IMR-90 (cell line): ENCODE data around the gene CPLX3. TPM values are rescaled to one million over a fixed set of nuclear protein-coding genes. Genes with fewer than 3 reads are reported as not detected.

Experiments used
- ATAC-seq: fragments of 200-7000 bp; cut with Tn5 transposase; 2 replicates; pipeline ENCODE4 v1.9.1; 2020; ENCODE audit warnings: low read depth, mild to moderate bottlenecking, moderate library complexity
- BruUV-seq: library from RNA; stranded (reverse); fragments of 400-500 nt; replicated peaks from 2 replicates; lab custom pipeline; 2021; lab: Mats Ljungman, UMichigan
- CTCF ChIA-PET: fragments of 300-600 bp; formaldehyde crosslinking; extraction: SDS; loops from one replicate; lab custom pipeline; 2021; ENCODE audit warnings: antibody characterized with exemption; lab: Yijun Ruan, JAX
- POLR2A ChIA-PET: fragments of 300-600 bp; sonication (Branson Sonifier 250); formaldehyde crosslinking; loops from one replicate; lab custom pipeline; 2022; ENCODE audit warnings: antibody characterized with exemption; ENCODE audit not compliant: unreplicated experiment; lab: Charles Lee
- DNase-seq: peaks from one replicate; pipeline ENCODE4 v3.0.0; 2013
- H2AFZ ChIP-seq: replicated peaks from 2 replicates; pipeline ENCODE3; 2013; ENCODE audit warnings: low read length, mild to moderate bottlenecking; ENCODE audit not compliant: poor library complexity
- H2AK5ac ChIP-seq: 2 replicates; pipeline ENCODE4 v1.6.1; 2013; ENCODE audit warnings: low read depth, low read length, inconsistent platforms
- H2AK9ac ChIP-seq: replicated peaks from 2 replicates; pipeline ENCODE3; 2013; ENCODE audit warnings: mild to moderate bottlenecking, low read depth, low read length, moderate library complexity; ENCODE audit not compliant: poor library complexity
- H2BK120ac ChIP-seq: 2 replicates; pipeline ENCODE4 v1.6.1; 2013; ENCODE audit warnings: low read depth, low read length, inconsistent platforms
- H2BK15ac ChIP-seq: 3 replicates; pipeline ENCODE4 v1.6.1; 2013; ENCODE audit warnings: low read depth, low read length, inconsistent platforms
- H2BK20ac ChIP-seq: 2 replicates; pipeline ENCODE4 v1.6.1; 2013; ENCODE audit warnings: low read depth, mild to moderate bottlenecking, inconsistent platforms, low read length, moderate library complexity
- H2BK5ac ChIP-seq: 2 replicates; pipeline ENCODE4 v1.6.1; 2013; ENCODE audit warnings: mild to moderate bottlenecking, low read depth, low read length, inconsistent platforms; ENCODE audit not compliant: poor library complexity, severe bottlenecking
- H3K14ac ChIP-seq: replicated peaks from 2 replicates; pipeline ENCODE4 v1.6.1; 2013; ENCODE audit warnings: low read depth, low read length, inconsistent platforms
- H3K18ac ChIP-seq: 2 replicates; pipeline ENCODE4 v1.6.1; 2013; ENCODE audit warnings: low read depth, low read length, control low read depth
- H3K23ac ChIP-seq: 2 replicates; pipeline ENCODE4 v1.6.1; 2013; ENCODE audit warnings: low read depth, low read length, inconsistent platforms
- H3K27ac ChIP-seq: 2 replicates; pipeline ENCODE4 v1.5.1; 2013; ENCODE audit warnings: mild to moderate bottlenecking, control low read depth, low read length; ENCODE audit not compliant: insufficient read depth
- H3K27me3 ChIP-seq: 2 replicates; pipeline ENCODE4 v1.6.1; 2013; ENCODE audit warnings: low read length; ENCODE audit not compliant: control insufficient read depth, insufficient read depth
- H3K36me3 ChIP-seq: 2 replicates; pipeline ENCODE4 v1.6.1; 2013; ENCODE audit warnings: low read length, mixed read lengths; ENCODE audit not compliant: control insufficient read depth, insufficient read depth
- H3K4ac ChIP-seq: 2 replicates; pipeline ENCODE4 v1.6.1; 2013; ENCODE audit warnings: low read depth, low read length, inconsistent platforms
- H3K4me1 ChIP-seq: 2 replicates; pipeline ENCODE4 v1.6.1; 2013; ENCODE audit warnings: low read length, mixed read lengths; ENCODE audit not compliant: control insufficient read depth, insufficient read depth
- H3K4me2 ChIP-seq: 2 replicates; pipeline ENCODE4 v1.6.1; 2013; ENCODE audit warnings: low read depth, mild to moderate bottlenecking, control low read depth, low read length, moderate library complexity
- H3K4me3 ChIP-seq: 2 replicates; pipeline ENCODE4 v1.5.1; 2013; ENCODE audit warnings: low read depth, mild to moderate bottlenecking, control low read depth, low read length, moderate library complexity; ENCODE audit not compliant: insufficient read depth
- H3K56ac ChIP-seq: 2 replicates; pipeline ENCODE4 v1.6.1; 2013; ENCODE audit warnings: low read length, inconsistent platforms; ENCODE audit not compliant: insufficient read depth; ENCODE audit errors: extremely low read depth
- H3K79me1 ChIP-seq, 2 experiments: 2 replicates each; pipeline ENCODE4 v1.6.1; 2013; ENCODE audit warnings: low read length in 2 of 2, inconsistent platforms in 1 of 2, low read depth in 1 of 2
- H3K9ac ChIP-seq: 2 replicates; pipeline ENCODE4 v1.6.1; 2013; ENCODE audit warnings: low read depth, low read length, control low read depth
- H3K9me1 ChIP-seq: 2 replicates; pipeline ENCODE4 v1.6.1; 2013; ENCODE audit warnings: low read length, inconsistent platforms; ENCODE audit not compliant: insufficient read depth
- H3K9me3 ChIP-seq: 2 replicates; pipeline ENCODE4 v1.6.1; 2013; ENCODE audit warnings: low read length; ENCODE audit not compliant: control insufficient read depth, insufficient read depth
- H4K20me1 ChIP-seq: 2 replicates; pipeline ENCODE4 v1.6.1; 2013; ENCODE audit warnings: low read length, inconsistent platforms; ENCODE audit not compliant: insufficient read depth
- H4K5ac ChIP-seq: 2 replicates; pipeline ENCODE4 v1.6.1; 2013; ENCODE audit warnings: mild to moderate bottlenecking, low read depth, low read length, control low read depth
- H4K8ac ChIP-seq, 2 experiments: 2 replicates each; pipeline ENCODE4 v1.6.1; 2013; ENCODE audit warnings: low read depth in 2 of 2, low read length in 2 of 2, control low read depth in 1 of 2, inconsistent platforms in 1 of 2
- H4K91ac ChIP-seq: 2 replicates; pipeline ENCODE4 v1.6.1; 2013; ENCODE audit warnings: low read depth, low read length, inconsistent platforms; ENCODE audit not compliant: insufficient read depth
- BHLHE40 ChIP-seq: fragments of 150-350 bp; IDR thresholded peaks from 2 replicates; pipeline ENCODE4 v1.6.1; 2016; ENCODE audit warnings: mild to moderate bottlenecking, low read depth, low read length
- CHD1 ChIP-seq: IDR thresholded peaks from 2 replicates; pipeline ENCODE4 v1.6.1; 2012; ENCODE audit warnings: low read depth, low read length, improper control_type of control experiment
- MAFK ChIP-seq: IDR thresholded peaks from 2 replicates; pipeline ENCODE4 v1.6.1; 2012; ENCODE audit warnings: low read depth, low read length, improper control_type of control experiment
- MAZ ChIP-seq: IDR thresholded peaks from 2 replicates; pipeline ENCODE4 v1.6.1; 2012; ENCODE audit warnings: low read depth, mild to moderate bottlenecking, low read length, improper control_type of control experiment, moderate library complexity, borderline replicate concordance
- MXI1 ChIP-seq: IDR thresholded peaks from 2 replicates; pipeline ENCODE4 v1.6.1; 2012; ENCODE audit warnings: low read depth, mild to moderate bottlenecking, low read length, moderate library complexity, borderline replicate concordance
- POLR2A ChIP-seq: IDR thresholded peaks from 2 replicates; pipeline ENCODE4 v1.6.1; 2012; ENCODE audit warnings: mild to moderate bottlenecking, low read depth, low read length
- RCOR1 ChIP-seq: IDR thresholded peaks from 2 replicates; pipeline ENCODE4 v1.6.1; 2012; ENCODE audit warnings: mild to moderate bottlenecking, low read length, improper control_type of control experiment; ENCODE audit not compliant: insufficient replicate concordance
- WGBS, 2 experiments: methylation state at CpG; one replicate each; pipeline versions ENCODE4 v1.1.5 to v1.1.7; 2013; ENCODE audit warnings: missing lambda C conversion rate in 2 of 2; ENCODE audit not compliant: insufficient read length in 1 of 2; ENCODE audit errors: extremely low coverage in 2 of 2; 5-methylcytosine and 5-hydroxymethylcytosine counted together
- dilution Hi-C: fragments of 300-500 bp; cut with HindIII; formaldehyde crosslinking; loops from one replicate; pipeline ENCODE4 v1.14.3; 2018; ENCODE audit warnings: low sequenced_read_pairs; ENCODE audit not compliant: unreplicated experiment
- in situ Hi-C: fragments of 300-500 bp; cut with MboI; formaldehyde crosslinking; loops from 3 replicates; pipeline ENCODE4 v1.14.3; 2019; ENCODE audit warnings: low sequenced_read_pairs, inconsistent platforms, mixed read lengths
- intact Hi-C: fragments of 100-400 bp; cut with micrococcal nuclease; formaldehyde crosslinking; loops from 2 replicates; pipeline ENCODE4 v1.10.0; 2022
- polyA plus RNA-seq, 3 experiments: library from polyadenylated mRNA; depleted of rRNA; stranded (reverse); fragments of >200 nt; gene quantifications; 2 replicates each; pipeline ENCODE4 v1.2.3, GENCODE V29; 2012; ENCODE audit warnings: low replicate concordance in 1 of 3
- total RNA-seq: library from RNA; depleted of rRNA; stranded (reverse); fragments of >200 nt; gene quantifications from 2 replicates; pipeline ENCODE4 v1.2.3, GENCODE V29; 2012

CPLX3 gene
- total and polyA plus RNA-seq, 2 of the 4 experiments (the other 2 are of a cell fraction) = not detected

DNA sequence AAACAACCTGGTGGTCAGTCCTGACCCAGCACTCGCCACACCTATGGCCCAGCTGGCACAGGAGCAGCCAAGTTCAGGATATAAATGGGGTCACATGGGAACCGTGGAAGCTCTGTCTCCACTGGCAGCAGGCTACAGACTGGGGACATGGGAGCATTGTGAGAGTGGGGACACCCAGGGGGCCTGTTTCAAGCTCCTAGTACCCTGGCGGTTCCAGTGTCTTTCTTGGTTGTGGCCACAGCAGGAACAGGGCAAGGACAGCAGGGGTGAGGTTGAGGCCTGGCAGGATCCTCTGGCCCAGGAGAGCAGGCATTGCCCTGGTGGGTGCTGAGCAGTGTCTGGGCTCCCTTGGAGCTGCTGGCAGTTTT, 42.6 kb upstream of the CPLX3 start:
- H4K5ac ChIP-seq = no peak overlapping the region
- 33% methylated on average over 3 of the region's 3 CpGs; no CpG with 5 or more reads in 1 of the 2 experiments for WGBS, 2 experiments
- dilution Hi-C loops = no loop called here
- H3K18ac ChIP-seq = no peak overlapping the region
- no peak for ATAC-seq
- no TSS peak for BruUV-seq
- H4K91ac ChIP-seq = peak overlapping the region; percentile 24; the same call in 1 of the 2 replicates
- H2AK5ac ChIP-seq = peak overlapping the region; percentile 74
- H3K79me1 ChIP-seq = peaks cover 9 to 70% of the 10 kb centered on the region in 2 experiments; a peak in 3 of 4 replicates
- H3K27ac ChIP-seq = peak overlapping the region; percentile 8; the same call in 1 of the 2 replicates
- ChIA-PET CTCF (interaction anchor here (0.7 to 1.3 kb wide), 3 partner anchors 9 to 86 kb away, joined by 3 read pairs; no protein-coding TSS in a partner anchor), POLR2A (interaction anchor here (0.7 kb wide), 1 partner anchor 111 kb away, joined by 7 read pairs; no protein-coding TSS in a partner anchor)
- no peak overlapping the region for H3K56ac ChIP-seq
- TF ChIP-seq CHD1 (no peak), BHLHE40 (no peak), MAFK (no peak), RCOR1 (no peak), MXI1 (no peak), POLR2A (no peak), MAZ (no peak)
- no peaks in the 10 kb centered on the region for H3K9me3 ChIP-seq
- no peak overlapping the region for H2BK120ac ChIP-seq
- in situ Hi-C loops = no loop called here
- peak overlapping the region; percentile 83 for H3K4me2 ChIP-seq
- DNase-seq = no peak
- H3K9ac ChIP-seq = peak overlapping the region; percentile 68
- H3K36me3 ChIP-seq = peaks cover 2% of the 10 kb centered on the region; the same call in 1 of the 2 replicates
- peaks cover 25% of the 10 kb centered on the region for H3K9me1 ChIP-seq
- H2BK5ac ChIP-seq = no peak overlapping the region
- H2BK20ac ChIP-seq = no peak overlapping the region
- peak overlapping the region; percentile 69 for H2AFZ ChIP-seq
- intact Hi-C loops = no loop called here
- no peaks in the 10 kb centered on the region for H3K27me3 ChIP-seq
- H4K8ac ChIP-seq = peak overlapping the region in 1 of 2 experiments; percentile 10; a peak in 1 of 4 replicates
- H3K4me3 ChIP-seq = peak overlapping the region; percentile 92
- H2BK15ac ChIP-seq = no peak overlapping the region
- peaks cover 57% of the 10 kb centered on the region for H4K20me1 ChIP-seq
- H3K14ac ChIP-seq = peak overlapping the region; percentile 71
- peaks cover 23% of the 10 kb centered on the region for H3K4me1 ChIP-seq
- H3K4ac ChIP-seq = peak overlapping the region; percentile 75
- H3K23ac ChIP-seq = peak overlapping the region; percentile 90; the same call in 1 of the 2 replicates
- H2AK9ac ChIP-seq = peak overlapping the region; percentile 97
